ENCODE data around the gene CCHCR1. TPM values are rescaled to one million over a fixed set of nuclear protein-coding genes. Genes with fewer than 3 reads are reported as not detected.

CCHCR1 gene
- total and polyA plus RNA-seq, 4 donors: 3.1 to 9.9 (median 6.2) TPM

DNA sequence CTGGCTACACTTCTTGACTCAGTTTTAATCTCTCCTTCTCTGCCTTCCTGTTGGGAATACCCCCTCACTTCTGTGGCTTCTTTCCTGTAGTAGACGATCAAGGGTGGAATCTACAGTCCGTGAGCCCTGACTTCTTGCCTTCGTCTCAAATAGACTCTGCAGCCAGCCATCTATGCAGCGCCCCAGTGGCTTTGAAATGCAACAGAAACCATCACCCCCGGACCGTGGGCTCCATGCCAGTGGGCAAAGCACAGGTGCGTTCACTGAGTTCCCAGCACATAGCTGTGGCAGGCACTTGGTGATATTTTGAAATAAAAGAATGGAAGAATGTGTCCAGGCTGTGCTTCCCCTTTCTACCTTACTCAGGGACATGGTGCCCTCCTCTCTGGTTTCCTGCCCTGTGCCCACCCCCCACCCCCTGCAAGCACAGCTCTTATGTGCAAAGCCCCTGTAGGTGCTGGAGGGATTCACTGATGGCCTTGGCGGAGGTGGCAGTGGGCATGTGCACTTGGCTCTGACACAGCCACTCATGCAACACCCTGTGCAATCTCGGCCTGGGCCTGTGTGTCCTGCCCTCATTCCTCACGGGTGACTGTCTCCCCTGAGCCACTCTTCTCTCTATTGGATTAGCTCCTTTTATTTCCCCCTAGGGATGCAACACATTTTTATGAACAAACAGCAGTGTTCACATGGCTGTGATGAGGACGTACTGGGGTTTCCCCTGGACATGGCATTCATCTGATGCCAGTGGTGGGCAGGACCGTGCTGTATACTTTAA lies 31.8 kb downstream of the CCHCR1 start:
- H3K9ac ChIP-seq (ENCODE audit: low read depth in 1 of 2, low read length in 2 of 2): no peak overlapping the region
- no peak overlapping the region for H3K27ac ChIP-seq (ENCODE audit: low read depth in 1 of 2, low read length in 2 of 2)
- no peaks in the 10 kb centered on the region for H3K9me3 ChIP-seq (ENCODE audit: control insufficient read depth in 4 of 4, low read length in 3 of 4)
- TF ChIP-seq NR2F2 (IDR thresholded peaks at IDR 0.05) (no peak), HNF4A (conservative IDR thresholded peaks at IDR 0.05) (no peak), RXRA (IDR thresholded peaks at IDR 0.05) (no peak), RAD21 (IDR thresholded peaks at IDR 0.05) (no peak), FOXA2 (IDR thresholded peaks at IDR 0.05) (no peak), YY1 (IDR thresholded peaks at IDR 0.05) (no peak), EGR1 (IDR thresholded peaks at IDR 0.05; ENCODE audit: low read depth in 2 of 2) (no peak), JUND (IDR thresholded peaks at IDR 0.05) (no peak), GABPA (IDR thresholded peaks at IDR 0.05 in 1 of 2, conservative IDR thresholded peaks at IDR 0.05 in 1 of 2) (no peak), FOXA1 (IDR thresholded peaks at IDR 0.05) (no peak), HNF4G (IDR thresholded peaks at IDR 0.05) (no peak), TAF1 (conservative IDR thresholded peaks at IDR 0.05) (no peak), SP1 (IDR thresholded peaks at IDR 0.05) (no peak)
- TF ChIP-seq, protein P1, sequence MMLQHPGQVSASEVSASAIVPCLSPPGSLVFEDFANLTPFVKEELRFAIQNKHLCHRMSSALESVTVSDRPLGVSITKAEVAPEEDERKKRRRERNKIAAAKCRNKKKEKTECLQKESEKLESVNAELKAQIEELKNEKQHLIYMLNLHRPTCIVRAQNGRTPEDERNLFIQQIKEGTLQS (IDR thresholded peaks at IDR 0.05): no peak
- TF ChIP-seq, protein P2, sequence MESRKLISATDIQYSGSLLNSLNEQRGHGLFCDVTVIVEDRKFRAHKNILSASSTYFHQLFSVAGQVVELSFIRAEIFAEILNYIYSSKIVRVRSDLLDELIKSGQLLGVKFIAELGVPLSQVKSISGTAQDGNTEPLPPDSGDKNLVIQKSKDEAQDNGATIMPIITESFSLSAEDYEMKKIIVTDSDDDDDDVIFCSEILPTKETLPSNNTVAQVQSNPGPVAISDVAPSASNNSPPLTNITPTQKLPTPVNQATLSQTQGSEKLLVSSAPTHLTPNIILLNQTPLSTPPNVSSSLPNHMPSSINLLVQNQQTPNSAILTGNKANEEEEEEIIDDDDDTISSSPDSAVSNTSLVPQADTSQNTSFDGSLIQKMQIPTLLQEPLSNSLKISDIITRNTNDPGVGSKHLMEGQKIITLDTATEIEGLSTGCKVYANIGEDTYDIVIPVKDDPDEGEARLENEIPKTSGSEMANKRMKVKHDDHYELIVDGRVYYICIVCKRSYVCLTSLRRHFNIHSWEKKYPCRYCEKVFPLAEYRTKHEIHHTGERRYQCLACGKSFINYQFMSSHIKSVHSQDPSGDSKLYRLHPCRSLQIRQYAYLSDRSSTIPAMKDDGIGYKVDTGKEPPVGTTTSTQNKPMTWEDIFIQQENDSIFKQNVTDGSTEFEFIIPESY (IDR thresholded peaks at IDR 0.05): no peak
- TF ChIP-seq, protein P3, sequence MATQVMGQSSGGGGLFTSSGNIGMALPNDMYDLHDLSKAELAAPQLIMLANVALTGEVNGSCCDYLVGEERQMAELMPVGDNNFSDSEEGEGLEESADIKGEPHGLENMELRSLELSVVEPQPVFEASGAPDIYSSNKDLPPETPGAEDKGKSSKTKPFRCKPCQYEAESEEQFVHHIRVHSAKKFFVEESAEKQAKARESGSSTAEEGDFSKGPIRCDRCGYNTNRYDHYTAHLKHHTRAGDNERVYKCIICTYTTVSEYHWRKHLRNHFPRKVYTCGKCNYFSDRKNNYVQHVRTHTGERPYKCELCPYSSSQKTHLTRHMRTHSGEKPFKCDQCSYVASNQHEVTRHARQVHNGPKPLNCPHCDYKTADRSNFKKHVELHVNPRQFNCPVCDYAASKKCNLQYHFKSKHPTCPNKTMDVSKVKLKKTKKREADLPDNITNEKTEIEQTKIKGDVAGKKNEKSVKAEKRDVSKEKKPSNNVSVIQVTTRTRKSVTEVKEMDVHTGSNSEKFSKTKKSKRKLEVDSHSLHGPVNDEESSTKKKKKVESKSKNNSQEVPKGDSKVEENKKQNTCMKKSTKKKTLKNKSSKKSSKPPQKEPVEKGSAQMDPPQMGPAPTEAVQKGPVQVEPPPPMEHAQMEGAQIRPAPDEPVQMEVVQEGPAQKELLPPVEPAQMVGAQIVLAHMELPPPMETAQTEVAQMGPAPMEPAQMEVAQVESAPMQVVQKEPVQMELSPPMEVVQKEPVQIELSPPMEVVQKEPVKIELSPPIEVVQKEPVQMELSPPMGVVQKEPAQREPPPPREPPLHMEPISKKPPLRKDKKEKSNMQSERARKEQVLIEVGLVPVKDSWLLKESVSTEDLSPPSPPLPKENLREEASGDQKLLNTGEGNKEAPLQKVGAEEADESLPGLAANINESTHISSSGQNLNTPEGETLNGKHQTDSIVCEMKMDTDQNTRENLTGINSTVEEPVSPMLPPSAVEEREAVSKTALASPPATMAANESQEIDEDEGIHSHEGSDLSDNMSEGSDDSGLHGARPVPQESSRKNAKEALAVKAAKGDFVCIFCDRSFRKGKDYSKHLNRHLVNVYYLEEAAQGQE (IDR thresholded peaks at IDR 0.05): no peak
- TF ChIP-seq, protein P4, sequence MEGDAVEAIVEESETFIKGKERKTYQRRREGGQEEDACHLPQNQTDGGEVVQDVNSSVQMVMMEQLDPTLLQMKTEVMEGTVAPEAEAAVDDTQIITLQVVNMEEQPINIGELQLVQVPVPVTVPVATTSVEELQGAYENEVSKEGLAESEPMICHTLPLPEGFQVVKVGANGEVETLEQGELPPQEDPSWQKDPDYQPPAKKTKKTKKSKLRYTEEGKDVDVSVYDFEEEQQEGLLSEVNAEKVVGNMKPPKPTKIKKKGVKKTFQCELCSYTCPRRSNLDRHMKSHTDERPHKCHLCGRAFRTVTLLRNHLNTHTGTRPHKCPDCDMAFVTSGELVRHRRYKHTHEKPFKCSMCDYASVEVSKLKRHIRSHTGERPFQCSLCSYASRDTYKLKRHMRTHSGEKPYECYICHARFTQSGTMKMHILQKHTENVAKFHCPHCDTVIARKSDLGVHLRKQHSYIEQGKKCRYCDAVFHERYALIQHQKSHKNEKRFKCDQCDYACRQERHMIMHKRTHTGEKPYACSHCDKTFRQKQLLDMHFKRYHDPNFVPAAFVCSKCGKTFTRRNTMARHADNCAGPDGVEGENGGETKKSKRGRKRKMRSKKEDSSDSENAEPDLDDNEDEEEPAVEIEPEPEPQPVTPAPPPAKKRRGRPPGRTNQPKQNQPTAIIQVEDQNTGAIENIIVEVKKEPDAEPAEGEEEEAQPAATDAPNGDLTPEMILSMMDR (IDR thresholded peaks at IDR 0.05; ENCODE audit: low read depth, low read length, missing input control): no peak
- DNase-seq (ENCODE audit: low spot score): no peak
- H3K4me3 ChIP-seq (ENCODE audit: low read depth in 1 of 3, low read length in 3 of 3): no peak overlapping the region
- H3K36me3 ChIP-seq (ENCODE audit: control insufficient read depth in 4 of 4, insufficient read depth in 3 of 4, low read depth in 1 of 4, low read length in 3 of 4): no peaks in the 10 kb centered on the region
- H3K27me3 ChIP-seq (ENCODE audit: control insufficient read depth in 4 of 4, insufficient read depth in 4 of 4, low read length in 3 of 4): no peaks in the 10 kb centered on the region
- 74% methylated on average over 12 of the region's 12 CpGs for WGBS
- H3K4me1 ChIP-seq (ENCODE audit: control insufficient read depth in 4 of 4, insufficient read depth in 4 of 4, low read length in 3 of 4): no peaks in the 10 kb centered on the region
